Vagina (tissue), 2 donors: Measurements from ENCODE around the gene PDE9A.

ENCODE experiments used
- POLR2A ChIP-seq, 2 donors: fragments of 450-650 bp; IDR thresholded peaks; one replicate each; pipeline ENCODE4 v1.6.1; 2017; ENCODE audit warnings: antibody characterized with exemption in 2 of 2, mild to moderate bottlenecking in 2 of 2, moderate library complexity in 2 of 2
- POLR2AphosphoS5 ChIP-seq, 2 donors: sonication (generic); formaldehyde crosslinking; IDR thresholded peaks; one replicate each; pipeline ENCODE4 v1.9.0; 2017; ENCODE audit warnings: antibody characterized with exemption in 2 of 2, mild to moderate bottlenecking in 2 of 2, low read depth in 1 of 2; ENCODE audit not compliant: insufficient read depth in 1 of 2
- TF ChIP-seq, protein P1 (sequence below), 3 experiments: fragments of 450-650 bp in 2 of 3; fragments of 200-600 bp in 1 of 3; sonication (generic) in 1 of 3; IDR thresholded peaks; one replicate each; pipeline ENCODE4 v1.5.1; 2017 to 2019; ENCODE audit warnings: antibody characterized with exemption in 3 of 3, mild to moderate bottlenecking in 2 of 3, moderate library complexity in 2 of 3

DNA sequence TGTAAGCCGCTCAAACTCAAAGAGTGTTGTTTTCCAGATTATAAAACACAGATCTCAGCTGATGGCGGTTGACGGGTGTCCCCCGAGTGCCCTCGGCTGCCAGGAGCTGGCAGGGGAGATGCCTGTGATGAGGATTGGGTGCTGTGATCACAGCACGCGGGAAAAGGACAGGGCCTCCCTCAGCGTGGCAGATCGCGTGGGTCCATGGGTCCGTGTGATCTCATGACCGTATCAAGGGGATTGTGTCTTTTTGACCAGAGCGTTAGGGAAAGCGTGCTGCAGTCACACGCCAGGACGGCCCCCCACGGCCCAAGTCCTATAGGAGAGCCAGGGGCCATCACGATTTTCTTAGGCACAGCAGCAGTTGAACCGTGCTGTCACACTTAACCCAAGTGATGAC is 51.9 kb downstream of the PDE9A start:
- TF ChIP-seq POLR2AphosphoS5 (IDR thresholded peaks at IDR 0.05; ENCODE audit: insufficient read depth in 1 of 2, low read depth in 1 of 2) (no peak), POLR2A (IDR thresholded peaks at IDR 0.05) (no peak)
- TF ChIP-seq, protein P1, sequence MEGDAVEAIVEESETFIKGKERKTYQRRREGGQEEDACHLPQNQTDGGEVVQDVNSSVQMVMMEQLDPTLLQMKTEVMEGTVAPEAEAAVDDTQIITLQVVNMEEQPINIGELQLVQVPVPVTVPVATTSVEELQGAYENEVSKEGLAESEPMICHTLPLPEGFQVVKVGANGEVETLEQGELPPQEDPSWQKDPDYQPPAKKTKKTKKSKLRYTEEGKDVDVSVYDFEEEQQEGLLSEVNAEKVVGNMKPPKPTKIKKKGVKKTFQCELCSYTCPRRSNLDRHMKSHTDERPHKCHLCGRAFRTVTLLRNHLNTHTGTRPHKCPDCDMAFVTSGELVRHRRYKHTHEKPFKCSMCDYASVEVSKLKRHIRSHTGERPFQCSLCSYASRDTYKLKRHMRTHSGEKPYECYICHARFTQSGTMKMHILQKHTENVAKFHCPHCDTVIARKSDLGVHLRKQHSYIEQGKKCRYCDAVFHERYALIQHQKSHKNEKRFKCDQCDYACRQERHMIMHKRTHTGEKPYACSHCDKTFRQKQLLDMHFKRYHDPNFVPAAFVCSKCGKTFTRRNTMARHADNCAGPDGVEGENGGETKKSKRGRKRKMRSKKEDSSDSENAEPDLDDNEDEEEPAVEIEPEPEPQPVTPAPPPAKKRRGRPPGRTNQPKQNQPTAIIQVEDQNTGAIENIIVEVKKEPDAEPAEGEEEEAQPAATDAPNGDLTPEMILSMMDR (IDR thresholded peaks at IDR 0.05) = no peak
